WTC11 (cell line): ENCODE measurements around the gene BUD13. TPM values are rescaled to one million over a fixed set of nuclear protein-coding genes. Genes with fewer than 3 reads are reported as not detected.
A peak's percentile ranks its signal among the peaks of the same experiment; 100 is the strongest.

ENCODE experiments used
- ATAC-seq: fragments of 200-7000 bp; cut with Tn5 transposase; 2 replicates; pipeline ENCODE4 v1.10.0; 2021; ENCODE audit warnings: mild to moderate bottlenecking, moderate library complexity
- CTCF ChIA-PET: fragments of 300-600 bp; sonication (Branson Sonifier 250); formaldehyde crosslinking; loops from one replicate; lab custom pipeline; 2021; ENCODE audit warnings: antibody characterized with exemption; lab: Charles Lee
- POLR2A ChIA-PET: fragments of 350-600 bp; sonication (Branson Sonifier 250); formaldehyde crosslinking; loops from one replicate; lab custom pipeline; 2021; ENCODE audit warnings: antibody characterized with exemption; lab: Charles Lee
- DNase-seq: peaks from one replicate; pipeline ENCODE4 v3.0.0; 2021; ENCODE audit warnings: low spot score
- H3K27ac Mint-ChIP-seq: 2 replicates; pipeline ENCODE4 v1.8.0; 2021; ENCODE audit warnings: mixed read lengths
- H3K27me3 Mint-ChIP-seq: 2 replicates; pipeline ENCODE4 v1.8.0; 2021; ENCODE audit warnings: low read depth, mild to moderate bottlenecking, moderate library complexity, mixed read lengths
- H3K36me3 Mint-ChIP-seq: 2 replicates; pipeline ENCODE4 v1.8.0; 2021; ENCODE audit warnings: mixed read lengths
- H3K4me1 Mint-ChIP-seq: 2 replicates; pipeline ENCODE4 v1.8.0; 2022; ENCODE audit warnings: mixed read lengths
- H3K4me3 Mint-ChIP-seq: 2 replicates; pipeline ENCODE4 v1.8.0; 2021; ENCODE audit warnings: mild to moderate bottlenecking, moderate library complexity, mixed read lengths
- H3K9me3 Mint-ChIP-seq: 2 replicates; pipeline ENCODE4 v1.8.0; 2021; ENCODE audit warnings: mixed read lengths
- ARID4B ChIP-seq: sonication (generic); formaldehyde crosslinking; IDR thresholded peaks from 2 replicates; pipeline ENCODE4 v1.8.0; 2023; ENCODE audit warnings: missing genetic modification reagents, mild to moderate bottlenecking, borderline replicate concordance
- ATF1 ChIP-seq: sonication (generic); formaldehyde crosslinking; IDR thresholded peaks from 2 replicates; pipeline ENCODE4 v1.8.1; 2023; ENCODE audit warnings: mild to moderate bottlenecking, moderate library complexity, missing genetic modification reagents
- ESRRA ChIP-seq: sonication (generic); formaldehyde crosslinking; IDR thresholded peaks from 2 replicates; pipeline ENCODE4 v1.8.1; 2022; ENCODE audit warnings: mild to moderate bottlenecking, missing genetic modification reagents, borderline replicate concordance
- FOXP1 ChIP-seq: sonication (generic); formaldehyde crosslinking; IDR thresholded peaks from 2 replicates; pipeline ENCODE4 v1.8.0; 2022; ENCODE audit warnings: missing genetic modification reagents, mild to moderate bottlenecking, moderate library complexity, borderline replicate concordance
- GABPB1 ChIP-seq: sonication (generic); formaldehyde crosslinking; IDR thresholded peaks from 2 replicates; pipeline ENCODE4 v1.8.1; 2023; ENCODE audit warnings: mild to moderate bottlenecking, missing genetic modification reagents
- ZNF317 ChIP-seq: sonication (generic); formaldehyde crosslinking; IDR thresholded peaks from 2 replicates; pipeline ENCODE4 v1.8.1; 2023; ENCODE audit warnings: low read depth, mild to moderate bottlenecking, moderate library complexity, missing genetic modification reagents, borderline replicate concordance
- total RNA-seq: library from RNA; stranded (reverse); gene quantifications from 3 replicates; pipeline ENCODE4 v1.2.3, GENCODE V29; 2021
- TF ChIP-seq, protein P1 (sequence below): sonication (generic); formaldehyde crosslinking; IDR thresholded peaks from 2 replicates; pipeline ENCODE4 v1.8.1; 2023; ENCODE audit warnings: mild to moderate bottlenecking, moderate library complexity, missing genetic modification reagents
- TF ChIP-seq, protein P2 (sequence below): fragments of 200-600 bp; IDR thresholded peaks from 2 replicates; pipeline ENCODE4 v1.8.0; 2022; ENCODE audit warnings: antibody characterized with exemption
- TF ChIP-seq, protein P3 (sequence below): sonication (generic); formaldehyde crosslinking; IDR thresholded peaks from 2 replicates; pipeline ENCODE4 v1.8.0; 2022; ENCODE audit warnings: mild to moderate bottlenecking, missing genetic modification reagents
- TF ChIP-seq, protein P4 (sequence below): sonication (generic); formaldehyde crosslinking; IDR thresholded peaks from 2 replicates; pipeline ENCODE4 v1.8.1; 2023; ENCODE audit warnings: mild to moderate bottlenecking, missing genetic modification reagents, borderline replicate concordance

BUD13 gene
- total RNA-seq, 1 experiment from 2014 or later = 20.7 TPM

DNA sequence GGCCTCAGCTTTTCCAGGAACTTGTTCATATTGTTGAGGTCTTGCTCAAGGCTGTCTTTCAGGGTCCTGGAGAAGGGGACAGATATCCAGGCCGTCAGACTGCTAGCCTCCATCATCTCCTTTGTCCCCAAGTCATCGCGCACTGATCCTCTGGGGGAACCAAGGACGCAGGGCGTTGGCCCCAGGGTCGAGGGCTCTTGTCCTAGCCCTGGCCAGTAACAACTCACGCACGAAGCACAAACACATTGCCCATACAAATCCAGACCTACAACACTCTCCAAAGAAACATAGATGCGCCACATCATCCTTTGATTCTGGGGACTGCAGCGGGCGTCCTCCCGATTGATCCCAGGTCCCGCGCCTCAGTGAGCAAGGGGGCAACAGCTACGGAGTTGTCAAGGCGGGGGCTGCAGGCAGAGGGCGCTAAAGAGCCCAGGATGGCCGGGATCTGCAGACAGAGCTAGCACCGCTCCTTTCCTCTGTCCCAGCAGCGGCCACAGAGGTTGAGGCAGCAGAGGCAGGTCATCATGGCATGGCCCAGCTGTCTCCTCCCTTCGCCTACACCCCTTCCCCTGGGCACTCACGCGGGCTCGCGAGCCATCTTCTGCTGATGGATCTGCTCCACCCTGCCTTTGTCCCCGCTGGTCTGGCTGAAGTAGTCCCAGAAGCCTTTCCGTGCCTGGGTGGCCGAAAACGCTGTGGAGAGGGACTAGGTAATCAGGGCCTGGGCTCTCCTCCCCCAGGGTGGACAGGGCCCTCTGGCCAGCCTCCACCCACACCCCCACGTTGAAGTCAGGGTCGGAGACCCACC lies 18.4 kb upstream of the BUD13 start:
- H3K36me3 Mint-ChIP-seq = peaks cover 10% of the 10 kb centered on the region; the same call in 1 of the 2 replicates
- peak; percentile 95 for DNase-seq
- H3K27ac Mint-ChIP-seq = no peak overlapping the region
- TF ChIP-seq, protein P1, sequence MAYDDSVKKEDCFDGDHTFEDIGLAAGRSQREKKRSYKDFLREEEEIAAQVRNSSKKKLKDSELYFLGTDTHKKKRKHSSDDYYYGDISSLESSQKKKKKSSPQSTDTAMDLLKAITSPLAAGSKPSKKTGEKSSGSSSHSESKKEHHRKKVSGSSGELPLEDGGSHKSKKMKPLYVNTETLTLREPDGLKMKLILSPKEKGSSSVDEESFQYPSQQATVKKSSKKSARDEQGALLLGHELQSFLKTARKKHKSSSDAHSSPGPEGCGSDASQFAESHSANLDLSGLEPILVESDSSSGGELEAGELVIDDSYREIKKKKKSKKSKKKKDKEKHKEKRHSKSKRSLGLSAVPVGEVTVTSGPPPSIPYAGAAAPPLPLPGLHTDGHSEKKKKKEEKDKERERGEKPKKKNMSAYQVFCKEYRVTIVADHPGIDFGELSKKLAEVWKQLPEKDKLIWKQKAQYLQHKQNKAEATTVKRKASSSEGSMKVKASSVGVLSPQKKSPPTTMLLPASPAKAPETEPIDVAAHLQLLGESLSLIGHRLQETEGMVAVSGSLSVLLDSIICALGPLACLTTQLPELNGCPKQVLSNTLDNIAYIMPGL = 0 out of 2 replicates have a peak, but pooled peaks have one; percentile 53
- TF ChIP-seq ARID4B = 0 out of 2 replicates have a peak, but pooled peaks have one; percentile 43
- TF ChIP-seq, protein P2, sequence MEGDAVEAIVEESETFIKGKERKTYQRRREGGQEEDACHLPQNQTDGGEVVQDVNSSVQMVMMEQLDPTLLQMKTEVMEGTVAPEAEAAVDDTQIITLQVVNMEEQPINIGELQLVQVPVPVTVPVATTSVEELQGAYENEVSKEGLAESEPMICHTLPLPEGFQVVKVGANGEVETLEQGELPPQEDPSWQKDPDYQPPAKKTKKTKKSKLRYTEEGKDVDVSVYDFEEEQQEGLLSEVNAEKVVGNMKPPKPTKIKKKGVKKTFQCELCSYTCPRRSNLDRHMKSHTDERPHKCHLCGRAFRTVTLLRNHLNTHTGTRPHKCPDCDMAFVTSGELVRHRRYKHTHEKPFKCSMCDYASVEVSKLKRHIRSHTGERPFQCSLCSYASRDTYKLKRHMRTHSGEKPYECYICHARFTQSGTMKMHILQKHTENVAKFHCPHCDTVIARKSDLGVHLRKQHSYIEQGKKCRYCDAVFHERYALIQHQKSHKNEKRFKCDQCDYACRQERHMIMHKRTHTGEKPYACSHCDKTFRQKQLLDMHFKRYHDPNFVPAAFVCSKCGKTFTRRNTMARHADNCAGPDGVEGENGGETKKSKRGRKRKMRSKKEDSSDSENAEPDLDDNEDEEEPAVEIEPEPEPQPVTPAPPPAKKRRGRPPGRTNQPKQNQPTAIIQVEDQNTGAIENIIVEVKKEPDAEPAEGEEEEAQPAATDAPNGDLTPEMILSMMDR = peak; percentile 94
- TF ChIP-seq GABPB1 (CRISPR knock-in tag) = 0 out of 2 replicates have a peak, but pooled peaks have one; percentile 46
- TF ChIP-seq ESRRA (CRISPR knock-in tag) = no peak
- TF ChIP-seq, protein P3, sequence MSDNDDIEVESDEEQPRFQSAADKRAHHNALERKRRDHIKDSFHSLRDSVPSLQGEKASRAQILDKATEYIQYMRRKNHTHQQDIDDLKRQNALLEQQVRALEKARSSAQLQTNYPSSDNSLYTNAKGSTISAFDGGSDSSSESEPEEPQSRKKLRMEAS (CRISPR knock-in tag) = peak; percentile 62; the same call in 1 of the 2 replicates
- TF ChIP-seq, protein P4, sequence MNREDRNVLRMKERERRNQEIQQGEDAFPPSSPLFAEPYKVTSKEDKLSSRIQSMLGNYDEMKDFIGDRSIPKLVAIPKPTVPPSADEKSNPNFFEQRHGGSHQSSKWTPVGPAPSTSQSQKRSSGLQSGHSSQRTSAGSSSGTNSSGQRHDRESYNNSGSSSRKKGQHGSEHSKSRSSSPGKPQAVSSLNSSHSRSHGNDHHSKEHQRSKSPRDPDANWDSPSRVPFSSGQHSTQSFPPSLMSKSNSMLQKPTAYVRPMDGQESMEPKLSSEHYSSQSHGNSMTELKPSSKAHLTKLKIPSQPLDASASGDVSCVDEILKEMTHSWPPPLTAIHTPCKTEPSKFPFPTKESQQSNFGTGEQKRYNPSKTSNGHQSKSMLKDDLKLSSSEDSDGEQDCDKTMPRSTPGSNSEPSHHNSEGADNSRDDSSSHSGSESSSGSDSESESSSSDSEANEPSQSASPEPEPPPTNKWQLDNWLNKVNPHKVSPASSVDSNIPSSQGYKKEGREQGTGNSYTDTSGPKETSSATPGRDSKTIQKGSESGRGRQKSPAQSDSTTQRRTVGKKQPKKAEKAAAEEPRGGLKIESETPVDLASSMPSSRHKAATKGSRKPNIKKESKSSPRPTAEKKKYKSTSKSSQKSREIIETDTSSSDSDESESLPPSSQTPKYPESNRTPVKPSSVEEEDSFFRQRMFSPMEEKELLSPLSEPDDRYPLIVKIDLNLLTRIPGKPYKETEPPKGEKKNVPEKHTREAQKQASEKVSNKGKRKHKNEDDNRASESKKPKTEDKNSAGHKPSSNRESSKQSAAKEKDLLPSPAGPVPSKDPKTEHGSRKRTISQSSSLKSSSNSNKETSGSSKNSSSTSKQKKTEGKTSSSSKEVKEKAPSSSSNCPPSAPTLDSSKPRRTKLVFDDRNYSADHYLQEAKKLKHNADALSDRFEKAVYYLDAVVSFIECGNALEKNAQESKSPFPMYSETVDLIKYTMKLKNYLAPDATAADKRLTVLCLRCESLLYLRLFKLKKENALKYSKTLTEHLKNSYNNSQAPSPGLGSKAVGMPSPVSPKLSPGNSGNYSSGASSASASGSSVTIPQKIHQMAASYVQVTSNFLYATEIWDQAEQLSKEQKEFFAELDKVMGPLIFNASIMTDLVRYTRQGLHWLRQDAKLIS = no peak
- H3K27me3 Mint-ChIP-seq = peaks cover 26% of the 10 kb centered on the region
- peak overlapping the region; percentile 40 for H3K4me3 Mint-ChIP-seq
- CTCF ChIA-PET = interaction anchor here (0.6 to 8.7 kb wide), 59 partner anchors 9 to 440 kb away, joined by 3 to 358 read pairs (median 5); partner anchors contain the start of genes APOA1, APOA4, APOC3 and BUD13
- peaks cover 24% of the 10 kb centered on the region for H3K4me1 Mint-ChIP-seq
- POLR2A ChIA-PET = interaction anchor here (0.5 to 1.2 kb wide), 4 partner anchors 35 to 529 kb away, joined by 3 to 8 read pairs (median 4); partner anchors contain the start of gene SIK3
- peak; percentile 89 for ATAC-seq
- no peaks in the 10 kb centered on the region for H3K9me3 Mint-ChIP-seq

DNA sequence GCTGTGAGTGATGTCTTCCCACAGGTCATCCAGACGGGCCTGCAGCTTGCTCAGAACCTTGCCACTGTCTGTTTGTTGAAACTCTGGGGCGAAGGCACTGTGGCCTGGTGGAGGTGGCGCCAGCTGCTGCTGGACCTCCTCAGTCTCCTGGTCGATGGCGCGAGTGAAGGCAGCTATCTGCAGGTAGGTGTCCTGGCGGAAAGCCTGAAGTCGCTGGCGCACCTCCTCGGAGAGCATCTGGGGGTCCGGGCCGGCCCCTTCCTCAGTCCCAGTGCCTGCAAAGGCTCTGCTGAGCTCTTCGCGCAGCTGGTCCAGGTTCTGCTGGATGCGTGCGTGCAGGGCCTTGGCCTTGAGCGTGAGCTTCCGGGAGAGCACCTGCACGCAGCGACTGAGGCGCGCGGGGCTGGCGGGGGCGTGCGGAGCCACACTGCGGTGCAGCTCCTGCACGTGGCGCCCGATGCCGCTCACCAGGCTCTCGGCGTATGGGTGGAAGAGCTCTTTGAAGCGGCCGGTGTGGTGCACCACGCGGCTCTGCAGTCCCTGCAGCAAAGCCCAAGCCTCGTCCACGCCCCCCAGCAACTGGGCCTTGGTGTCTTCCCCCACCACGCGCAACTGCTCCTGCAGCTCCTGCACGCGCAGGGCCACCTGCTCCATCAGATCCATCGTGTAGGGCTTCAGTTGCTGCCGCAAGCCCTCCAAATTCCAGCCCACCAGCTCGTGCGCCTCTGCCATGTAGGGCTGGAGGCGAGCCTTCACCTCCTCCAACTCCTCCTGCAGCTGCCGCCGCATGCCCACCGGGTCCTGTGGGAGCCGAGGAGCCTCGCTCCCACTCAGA lies 17.6 kb upstream of the BUD13 start:
- peaks cover 19% of the 10 kb centered on the region for H3K36me3 Mint-ChIP-seq
- no peak overlapping the region for H3K4me3 Mint-ChIP-seq
- no peak for TF ChIP-seq ZNF317 (CRISPR knock-in tag)
- TF ChIP-seq FOXP1 (CRISPR knock-in tag) = no peak
- no peak for TF ChIP-seq ATF1
- TF ChIP-seq, all 79 proteins: peak for 0
- ChIA-PET CTCF (interaction anchor here (0.5 to 8.7 kb wide), 49 partner anchors 10 to 441 kb away, joined by 3 to 358 read pairs (median 6); partner anchors contain the start of genes APOA1, APOA4, APOC3 and BUD13), POLR2A (interaction anchor here (0.5 to 1.2 kb wide), 3 partner anchors 36 to 530 kb away, joined by 3 to 8 read pairs (median 5); no protein-coding TSS in a partner anchor)
- no peak for ATAC-seq
- Mint-ChIP-seq H3K4me1 (peaks cover 24% of the 10 kb centered on the region), H3K27ac (no peak overlapping the region), H3K9me3 (no peaks in the 10 kb centered on the region), H3K27me3 (peaks cover 26% of the 10 kb centered on the region)
- no peak for DNase-seq
